Midbrain (tissue), 1 donor: ENCODE results near the gene PRKAR1B.

Experiments used
- DNase-seq: peaks from one replicate; lab custom pipeline; 2025; lab: John Stamatoyannopoulos, UW

PRKAR1B gene

GRCh38 chr7:603152-603951 is 123.7 kb downstream of the PRKAR1B start:
- DNase-seq, result no peak

- no peak for DNase-seq
Measured at GRCh38 chr7:602341-603141, 124.5 kb downstream of the PRKAR1B start.

- no peak for DNase-seq
Measured at GRCh38 chr7:601595-602340, 125.3 kb downstream of the PRKAR1B start.

GRCh38 chr7:601036-601594 is 126.0 kb downstream of the PRKAR1B start:
- no peak for DNase-seq

- no peak for DNase-seq
Measured at GRCh38 chr7:600149-601035, 126.7 kb downstream of the PRKAR1B start.

GRCh38 chr7:598899-599298 is 128.2 kb downstream of the PRKAR1B start:
- peak; percentile 35 for DNase-seq

- DNase-seq, result no peak
Measured at GRCh38 chr7:597348-598178, 129.5 kb downstream of the PRKAR1B start.

GRCh38 chr7:596819-597182 is 130.3 kb downstream of the PRKAR1B start:
- peak; percentile 75 for DNase-seq

- no peak for DNase-seq
Measured at GRCh38 chr7:596071-596818, 130.8 kb downstream of the PRKAR1B start.

- no peak for DNase-seq
Measured at GRCh38 chr7:595621-596010, 131.5 kb downstream of the PRKAR1B start.

- no peak for DNase-seq
Measured at GRCh38 chr7:594920-595620, 132.0 kb downstream of the PRKAR1B start.

GRCh38 chr7:594212-594913 is 132.7 kb downstream of the PRKAR1B start:
- no peak for DNase-seq

GRCh38 chr7:593324-594115 is 133.6 kb downstream of the PRKAR1B start:
- DNase-seq, result no peak

GRCh38 chr7:591856-592628 is 135.0 kb downstream of the PRKAR1B start:
- no peak for DNase-seq

- peak; percentile 45 for DNase-seq
Measured at GRCh38 chr7:590731-591551, 136.1 kb downstream of the PRKAR1B start.
